GM23248 (cell line): ENCODE data around the gene TSSK2. TPM values are rescaled to one million over a fixed set of nuclear protein-coding genes. Genes with fewer than 3 reads are reported as not detected.

ENCODE experiments used
- DNase-seq: peaks from one replicate; pipeline ENCODE4 v3.0.0-alpha.2; 2015
- H2AFZ ChIP-seq: fragments of 200-600 bp; sonication (generic); 2 replicates; pipeline ENCODE4 v1.6.1; 2016; ENCODE audit warnings: antibody characterized with exemption
- H3F3A ChIP-seq: fragments of 200-600 bp; sonication (generic); 2 replicates; pipeline ENCODE4 v1.6.1; 2016; ENCODE audit warnings: mild to moderate bottlenecking, antibody characterized with exemption, mixed run types; ENCODE audit not compliant: insufficient read depth
- H3K27ac ChIP-seq: fragments of 200-600 bp; sonication (generic); 2 replicates; pipeline ENCODE4 v1.5.1; 2016; ENCODE audit warnings: mild to moderate bottlenecking
- H3K27me3 ChIP-seq: fragments of 200-600 bp; sonication (generic); replicated peaks from 2 replicates; pipeline ENCODE4 v1.6.1; 2016; ENCODE audit warnings: mild to moderate bottlenecking; ENCODE audit not compliant: insufficient read depth
- H3K36me3 ChIP-seq: fragments of 200-600 bp; sonication (generic); 2 replicates; pipeline ENCODE4 v1.6.1; 2016; ENCODE audit warnings: low read depth, mild to moderate bottlenecking
- H3K4me1 ChIP-seq: fragments of 200-600 bp; sonication (generic); 2 replicates; pipeline ENCODE4 v1.6.1; 2016; ENCODE audit warnings: mild to moderate bottlenecking; ENCODE audit not compliant: insufficient read depth
- H3K4me2 ChIP-seq: fragments of 200-600 bp; sonication (generic); one replicate; pipeline ENCODE4 v1.6.1; 2016; ENCODE audit warnings: mild to moderate bottlenecking; ENCODE audit not compliant: unreplicated experiment
- H3K4me3 ChIP-seq: fragments of 200-600 bp; sonication (generic); 2 replicates; pipeline ENCODE4 v1.5.1; 2016; ENCODE audit warnings: mild to moderate bottlenecking
- H3K79me2 ChIP-seq: fragments of 200-600 bp; sonication (generic); 2 replicates; pipeline ENCODE4 v1.6.1; 2016; ENCODE audit warnings: mild to moderate bottlenecking; ENCODE audit not compliant: insufficient read depth
- H3K9ac ChIP-seq: fragments of 200-600 bp; sonication (generic); 2 replicates; pipeline ENCODE4 v1.6.1; 2016; ENCODE audit warnings: mild to moderate bottlenecking
- H3K9me2 ChIP-seq: fragments of 200-600 bp; sonication (generic); 2 replicates; pipeline ENCODE4 v1.6.1; 2016; ENCODE audit warnings: mixed run types, mild to moderate bottlenecking, moderate library complexity; ENCODE audit not compliant: insufficient read depth
- H3K9me3 ChIP-seq: fragments of 200-600 bp; sonication (generic); one replicate; pipeline ENCODE4 v1.6.1; 2017; ENCODE audit warnings: low read depth
- H4K20me1 ChIP-seq: fragments of 200-600 bp; sonication (generic); 2 replicates; pipeline ENCODE4 v1.6.0; 2016; ENCODE audit not compliant: insufficient read depth
- EZH2 ChIP-seq: fragments of 200-600 bp; sonication (generic); IDR thresholded peaks from 2 replicates; pipeline ENCODE4 v1.6.1; 2018; ENCODE audit warnings: antibody characterized with exemption, mild to moderate bottlenecking; ENCODE audit not compliant: insufficient read depth, poor library complexity, severe bottlenecking
- EZH2phosphoT487 ChIP-seq: fragments of 200-600 bp; sonication (generic); IDR thresholded peaks from 2 replicates; pipeline ENCODE4 v1.6.1; 2018; ENCODE audit warnings: antibody characterized with exemption, moderate library complexity, mild to moderate bottlenecking, low read depth; ENCODE audit not compliant: insufficient read depth
- WGBS, 2 experiments: methylation state at CpG; one replicate each; pipeline ENCODE4 v1.1.6; 2015 to 2017; ENCODE audit warnings: low lambda C conversion rate in 2 of 2, low coverage in 1 of 2; ENCODE audit errors: missing lambda C conversion rate in 2 of 2; 5-methylcytosine and 5-hydroxymethylcytosine counted together
- in situ Hi-C: fragments of 300-500 bp; cut with MboI; formaldehyde crosslinking; loops from 2 replicates; pipeline ENCODE4 v1.15.0; 2020
- polyA plus RNA-seq: library from polyadenylated mRNA; unstranded; fragments of >200 nt; fragmentation: Nextera tagmentation; extraction: Ambion mirVana; gene quantifications from 2 replicates; pipeline ENCODE4 v1.2.1, GENCODE V29; 2016
- total RNA-seq: library from RNA; depleted of rRNA; stranded (reverse); fragments of >200 nt; shearing (Covaris generic); gene quantifications from 2 replicates; pipeline ENCODE4 v1.2.3, GENCODE V29; 2014

Gene TSSK2
- total and polyA plus RNA-seq, 2 experiments from 2014 or later: not detected

GRCh38 chr22:19111140-19111539 lies 20.0 kb upstream of the TSSK2 start:
- in situ Hi-C loops: no loop called here
- Histone ChIP-seq H4K20me1 (peaks cover 13% of the 10 kb centered on the region; the same call in 1 of the 2 replicates), H3K9me3 (no peaks in the 10 kb centered on the region)

GRCh38 chr22:19111584-19111983 lies 19.5 kb upstream of the TSSK2 start:
- H3K36me3 ChIP-seq: no peaks in the 10 kb centered on the region
- H4K20me1 ChIP-seq: peaks cover 13% of the 10 kb centered on the region; the same call in 1 of the 2 replicates
- in situ Hi-C loops: no loop called here

More at GRCh38 chr22:19111140-19111539, 20.0 kb upstream of the TSSK2 start:
- no peak overlapping the region for H2AFZ ChIP-seq
- no peak overlapping the region for H3K4me3 ChIP-seq
- H3K27ac ChIP-seq: no peak overlapping the region
- H3F3A ChIP-seq: peaks cover 9% of the 10 kb centered on the region
- H3K4me1 ChIP-seq: peaks cover 6% of the 10 kb centered on the region; the same call in 1 of the 2 replicates
- H3K79me2 ChIP-seq: peaks cover 98% of the 10 kb centered on the region
- 73 to 76% methylated on average over 3 of the region's 3 CpGs for WGBS, 2 experiments
- no peaks in the 10 kb centered on the region for H3K9me2 ChIP-seq
- H3K9ac ChIP-seq: no peak overlapping the region
- TF ChIP-seq EZH2: no peak
- no peak for TF ChIP-seq EZH2phosphoT487
- H3K36me3 ChIP-seq: no peaks in the 10 kb centered on the region
- no peak for DNase-seq
- no peaks in the 10 kb centered on the region for H3K27me3 ChIP-seq
- H3K4me2 ChIP-seq: no peak overlapping the region

GRCh38 chr22:19113429-19113828 lies 17.7 kb upstream of the TSSK2 start:
- Histone ChIP-seq H2AFZ (no peak overlapping the region), H3K79me2 (peaks cover 98% of the 10 kb centered on the region), H3K36me3 (no peaks in the 10 kb centered on the region), H3K4me3 (no peak overlapping the region), H3K9me2 (no peaks in the 10 kb centered on the region), H3K27ac (no peak overlapping the region), H3K4me2 (no peak overlapping the region), H4K20me1 (peaks cover 6% of the 10 kb centered on the region; the same call in 1 of the 2 replicates), H3F3A (peaks cover 9% of the 10 kb centered on the region), H3K4me1 (peaks cover 6% of the 10 kb centered on the region; the same call in 1 of the 2 replicates), H3K9me3 (no peaks in the 10 kb centered on the region), H3K9ac (no peak overlapping the region), H3K27me3 (no peaks in the 10 kb centered on the region)
- 96 to 100% methylated on average over 5 of the region's 5 CpGs for WGBS, 2 experiments
- DNase-seq: no peak
- in situ Hi-C loops: no loop called here
- no peak for TF ChIP-seq EZH2phosphoT487

More at GRCh38 chr22:19111584-19111983, 19.5 kb upstream of the TSSK2 start:
- peaks cover 98% of the 10 kb centered on the region for H3K79me2 ChIP-seq
- TF ChIP-seq EZH2phosphoT487: no peak
- H3K4me3 ChIP-seq: no peak overlapping the region
- H2AFZ ChIP-seq: no peak overlapping the region
- H3F3A ChIP-seq: peaks cover 9% of the 10 kb centered on the region
- H3K9me3 ChIP-seq: no peaks in the 10 kb centered on the region
- 100% methylated on average over 3 of the region's 3 CpGs for WGBS, 2 experiments
- no peak for DNase-seq
- H3K4me2 ChIP-seq: no peak overlapping the region
- H3K27me3 ChIP-seq: no peaks in the 10 kb centered on the region
- no peak overlapping the region for H3K27ac ChIP-seq
- no peak overlapping the region for H3K9ac ChIP-seq
- peaks cover 6% of the 10 kb centered on the region; the same call in 1 of the 2 replicates for H3K4me1 ChIP-seq
- H3K9me2 ChIP-seq: no peaks in the 10 kb centered on the region

GRCh38 chr22:19114984-19115552 lies 16.0 kb upstream of the TSSK2 start:
- peaks cover 99% of the 10 kb centered on the region for H3K79me2 ChIP-seq
- no peaks in the 10 kb centered on the region for H3K27me3 ChIP-seq
- H3K27ac ChIP-seq: no peak overlapping the region
- H3K4me2 ChIP-seq: no peak overlapping the region
- H2AFZ ChIP-seq: no peak overlapping the region
- no peak for DNase-seq
- H3K36me3 ChIP-seq: no peaks in the 10 kb centered on the region
- no peak overlapping the region for H3K4me3 ChIP-seq
- in situ Hi-C loops: no loop called here
- H4K20me1 ChIP-seq: no peaks in the 10 kb centered on the region
- no peak overlapping the region for H3K9ac ChIP-seq
- H3K9me2 ChIP-seq: no peaks in the 10 kb centered on the region
- no peak for TF ChIP-seq EZH2phosphoT487
- no peak for TF ChIP-seq EZH2
- no peaks in the 10 kb centered on the region for H3F3A ChIP-seq
- 84 to 86% methylated on average over 4 of the region's 4 CpGs for WGBS, 2 experiments
- H3K4me1 ChIP-seq: no peaks in the 10 kb centered on the region
- H3K9me3 ChIP-seq: no peaks in the 10 kb centered on the region
